HCT116 (cell line): Measurements from ENCODE around the gene CUX1. TPM values are rescaled to one million over a fixed set of nuclear protein-coding genes. Genes with fewer than 3 reads are reported as not detected.

Source experiments
- ATAC-seq: fragments of 200-7000 bp; cut with Tn5 transposase; 2 replicates; pipeline ENCODE4 v1.9.1; 2020; ENCODE audit warnings: mild to moderate bottlenecking, moderate library complexity
- BruUV-seq: library from RNA; stranded (reverse); fragments of 400-500 nt; replicated peaks from 2 replicates; lab custom pipeline; 2021; lab: Mats Ljungman, UMichigan
- CTCF ChIA-PET: fragments of 300-600 bp; sonication (Branson Sonifier 250); formaldehyde crosslinking; loops from one replicate; lab custom pipeline; 2021; ENCODE audit warnings: antibody characterized with exemption; lab: Charles Lee
- POLR2A ChIA-PET: fragments of 300-600, 350-600 bp; sonication (Branson Sonifier 250); formaldehyde crosslinking; loops from one replicate; lab custom pipeline; 2021; ENCODE audit warnings: antibody characterized with exemption; lab: Charles Lee
- RAD21 ChIA-PET, 2 experiments: fragments of 300-600 bp; sonication (Branson Sonifier 250); formaldehyde crosslinking; loops; one replicate each; lab custom pipeline; 2023; ENCODE audit warnings: low total read pairs in 2 of 2; ENCODE audit not compliant: uncharacterized antibody in 2 of 2, unreplicated experiment in 2 of 2, low non-redundant PET in 1 of 2; lab: Charles Lee
- DNase-seq: peaks from one replicate; pipeline ENCODE4 v3.0.0-alpha.2; 2010; ENCODE audit warnings: low read depth, low spot score
- H2AFZ ChIP-seq: fragments of 200-600 bp; shearing (Covaris generic), sonication (generic); 2 replicates; pipeline ENCODE4 v1.6.1; 2017; ENCODE audit warnings: low read depth, mixed run types, mixed read lengths, antibody characterized with exemption, low read length; ENCODE audit not compliant: poor library complexity, severe bottlenecking
- H3K27ac ChIP-seq: 2 replicates; pipeline ENCODE4 v1.5.1; 2012; ENCODE audit warnings: low read depth, low read length
- H3K27me3 ChIP-seq: fragments of 200-600 bp; sonication (generic); 2 replicates; pipeline ENCODE4 v1.6.1; 2016; ENCODE audit warnings: mixed run types, low read length, mixed read lengths; ENCODE audit not compliant: insufficient read depth
- H3K36me3 ChIP-seq, 2 experiments: fragments of 200-500 bp in 1 of 2; fragments of 200-600 bp in 1 of 2; sonication (Bioruptor generic) in 1 of 2; sonication (generic) in 1 of 2; 2 replicates each; pipeline versions ENCODE4 v1.5.1 to v1.6.1; 2014 to 2016; ENCODE audit warnings: low read length in 2 of 2, inconsistent platforms in 1 of 2, mixed read lengths in 1 of 2, mixed run types in 1 of 2; ENCODE audit not compliant: insufficient read depth in 2 of 2, control insufficient read depth in 1 of 2
- H3K4me1 ChIP-seq, 2 experiments: fragments of 200-600 bp in 1 of 2; sonication (generic) in 1 of 2; 2 replicates each; pipeline versions ENCODE4 v1.5.1 to v1.6.1; 2012 to 2017; ENCODE audit warnings: low read length in 2 of 2, inconsistent platforms in 1 of 2, mild to moderate bottlenecking in 1 of 2, mixed read lengths in 1 of 2, mixed run types in 1 of 2, moderate library complexity in 1 of 2; ENCODE audit not compliant: insufficient read depth in 2 of 2, control insufficient read depth in 1 of 2
- H3K4me2 ChIP-seq: fragments of 200-600 bp; sonication (generic); 2 replicates; pipeline ENCODE4 v1.6.1; 2017; ENCODE audit warnings: mixed run types, low read length, mixed read lengths
- H3K4me3 ChIP-seq, 2 experiments: fragments of 200-600 bp in 1 of 2; sonication (generic) in 1 of 2; replicated peaks in 1 of 2; 2 replicates each; pipeline ENCODE4 v1.5.1; 2011 to 2016; ENCODE audit warnings: low read length in 2 of 2, control low read depth in 1 of 2, low read depth in 1 of 2, mild to moderate bottlenecking in 1 of 2, mixed read lengths in 1 of 2, mixed run types in 1 of 2
- H3K79me2 ChIP-seq: fragments of 200-600 bp; sonication (generic); 2 replicates; pipeline ENCODE4 v1.6.1; 2017; ENCODE audit warnings: mild to moderate bottlenecking, mixed run types, low read length, moderate library complexity, mixed read lengths; ENCODE audit not compliant: insufficient read depth
- H3K9ac ChIP-seq: fragments of 200-600 bp; sonication (generic); 2 replicates; pipeline ENCODE4 v1.6.1; 2016; ENCODE audit warnings: low read length, mixed read lengths
- H3K9me2 ChIP-seq: fragments of 200-600 bp; sonication (generic), shearing (Covaris generic); 2 replicates; pipeline ENCODE4 v1.6.1; 2017; ENCODE audit warnings: mixed run types, mild to moderate bottlenecking, moderate library complexity; ENCODE audit not compliant: insufficient read depth
- H3K9me3 ChIP-seq, 2 experiments: fragments of 200-500 bp in 1 of 2; fragments of 200-600 bp in 1 of 2; sonication (Bioruptor generic) in 1 of 2; sonication (generic) in 1 of 2; 2 replicates each; pipeline ENCODE4 v1.6.1; 2014 to 2017; ENCODE audit warnings: low read length in 2 of 2, mixed read lengths in 2 of 2, inconsistent platforms in 1 of 2, low read depth in 1 of 2, mild to moderate bottlenecking in 1 of 2, mixed run types in 1 of 2, moderate library complexity in 1 of 2; ENCODE audit not compliant: control insufficient read depth in 1 of 2, insufficient read depth in 1 of 2
- H4K20me1 ChIP-seq: fragments of 200-600 bp; sonication (generic), shearing (Covaris generic); 2 replicates; pipeline ENCODE4 v1.6.1; 2017; ENCODE audit warnings: mixed run types, mild to moderate bottlenecking, moderate library complexity; ENCODE audit not compliant: insufficient read depth
- CEBPB ChIP-seq: IDR thresholded peaks from 2 replicates; pipeline ENCODE4 v1.6.1; 2012; ENCODE audit warnings: low read depth
- ELF1 ChIP-seq: IDR thresholded peaks from 2 replicates; pipeline ENCODE4 v1.6.1; 2012; ENCODE audit warnings: low read depth, borderline replicate concordance
- EZH2 ChIP-seq: fragments of 200-600 bp; sonication (generic); IDR thresholded peaks from 2 replicates; pipeline ENCODE4 v1.6.1; 2017; ENCODE audit warnings: antibody characterized with exemption, mixed run types
- FOSL1 ChIP-seq: IDR thresholded peaks from 2 replicates; pipeline ENCODE4 v1.6.1; 2012; ENCODE audit warnings: low read depth
- MAX ChIP-seq: IDR thresholded peaks from 2 replicates; pipeline ENCODE4 v1.6.1; 2012
- POLR2AphosphoS5 ChIP-seq: IDR thresholded peaks from 2 replicates; pipeline ENCODE4 v1.6.1; 2011; ENCODE audit warnings: mild to moderate bottlenecking, low read depth, low read length, moderate library complexity
- ZFX ChIP-seq: fragments of 450-650 bp; IDR thresholded peaks from 2 replicates; pipeline ENCODE4 v1.6.1; 2017
- intact Hi-C: fragments of 100-400 bp; cut with micrococcal nuclease; formaldehyde crosslinking; loops from 2 replicates; pipeline ENCODE4 v1.10.0; 2022
- total RNA-seq: library from RNA; stranded (reverse); gene quantifications from one replicate; pipeline ENCODE4 v1.2.1, GENCODE V29; 2021; ENCODE audit not compliant: unreplicated experiment
- TF ChIP-seq, protein P1 (sequence below): IDR thresholded peaks from 2 replicates; pipeline ENCODE4 v1.6.1; 2012

CUX1 gene
- total RNA-seq, 1 experiment from 2014 or later, result 68.9 TPM

- ATAC-seq (no peak), DNase-seq (no peak)
- Histone ChIP-seq H4K20me1 (no peaks in the 10 kb centered on the region), H3K9me3 (peaks cover 4 to 11% of the 10 kb centered on the region in 2 experiments; a peak in 2 of 4 replicates), H3K36me3 (peaks cover 0 to 14% of the 10 kb centered on the region in 2 experiments; a peak in 2 of 4 replicates), H3K79me2 (peaks cover 2% of the 10 kb centered on the region; the same call in 1 of the 2 replicates), H3K9me2 (no peaks in the 10 kb centered on the region), H3K4me3 (no peak overlapping the region), H2AFZ (no peak overlapping the region), H3K4me2 (no peak overlapping the region), H3K27me3 (no peaks in the 10 kb centered on the region), H3K4me1 (peaks cover 0 to 21% of the 10 kb centered on the region in 2 experiments; a peak in 3 of 4 replicates), H3K27ac (no peak overlapping the region), H3K9ac (no peak overlapping the region)
- TF ChIP-seq CEBPB (no peak), EZH2 (no peak), MAX (no peak), FOSL1 (no peak)
- TF ChIP-seq, protein P1, sequence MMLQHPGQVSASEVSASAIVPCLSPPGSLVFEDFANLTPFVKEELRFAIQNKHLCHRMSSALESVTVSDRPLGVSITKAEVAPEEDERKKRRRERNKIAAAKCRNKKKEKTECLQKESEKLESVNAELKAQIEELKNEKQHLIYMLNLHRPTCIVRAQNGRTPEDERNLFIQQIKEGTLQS, result no peak
- RAD21 ChIA-PET, result no interaction called here
- BruUV-seq, result no TSS peak
- intact Hi-C loops, result no loop called here
- POLR2A ChIA-PET, result no interaction called here
- CTCF ChIA-PET, result no interaction called here
Measured at GRCh38 chr7:102085218-102085772, 267.9 kb downstream of the CUX1 start.

- CTCF ChIA-PET, result no interaction called here
- no peak for ATAC-seq
Measured at GRCh38 chr7:102089175-102090098, 272.0 kb downstream of the CUX1 start.

More at GRCh38 chr7:102089175-102090098, 272.0 kb downstream of the CUX1 start:
- intact Hi-C loops, result no loop called here
- H2AFZ ChIP-seq, result no peak overlapping the region
- H3K4me2 ChIP-seq, result no peak overlapping the region
- no peaks in the 10 kb centered on the region for H3K27me3 ChIP-seq
- RAD21 ChIA-PET, result interaction anchor here in 1 of 2 experiments (1.7 kb wide), 1 partner anchor 26 kb away, joined by 4 read pairs; no protein-coding TSS in a partner anchor
- no peaks in the 10 kb centered on the region; the same call in 1 of the 2 replicates for H3K79me2 ChIP-seq
- no peak overlapping the region for H3K4me3 ChIP-seq
- DNase-seq, result no peak
- no peak overlapping the region for H3K27ac ChIP-seq
- POLR2A ChIA-PET, result interaction anchor here (0.6 kb wide), 1 partner anchor 229 kb away, joined by 3 read pairs; no protein-coding TSS in a partner anchor
- no peaks in the 10 kb centered on the region for H3K9me2 ChIP-seq
- H3K4me1 ChIP-seq, result peaks cover 12 to 35% of the 10 kb centered on the region in 2 experiments
- H3K9me3 ChIP-seq, result peaks cover 4 to 7% of the 10 kb centered on the region in 2 experiments; a peak in 2 of 4 replicates
- no TSS peak for BruUV-seq
- no peaks in the 10 kb centered on the region for H4K20me1 ChIP-seq
- H3K36me3 ChIP-seq, result no peaks in the 10 kb centered on the region
- H3K9ac ChIP-seq, result no peak overlapping the region
- TF ChIP-seq ELF1 (no peak), MAX (no peak), ZFX (no peak), POLR2AphosphoS5 (no peak)
- TF ChIP-seq, all 23 proteins: peak for 0
